8988T (cell line): Measurements from ENCODE around the gene NME4.
"Not testable (repeated sequence)": the region's sequence is repeated elsewhere in the genome, so short reads cannot be mapped to it uniquely, and the experiment has no call there.

Source experiments
- DNase-seq: peaks from one replicate; pipeline ENCODE4 v3.0.0; 2011

Gene NME4

GRCh38 chr16:397135-397661, at the start of gene NME4:
NME4 (plus strand) TSS chr16:397199; CDS start chr16:397223, 24 bp downstream.
- peak; percentile 57 for DNase-seq

- DNase-seq, result no peak
Measured at GRCh38 chr16:347203-347602, 49.8 kb upstream of the NME4 start.

- not testable (repeated sequence) for DNase-seq
Measured at GRCh38 chr16:348495-348894, 48.5 kb upstream of the NME4 start.

- no peak for DNase-seq
Measured at GRCh38 chr16:349211-349610, 47.8 kb upstream of the NME4 start.

GRCh38 chr16:350203-350602, 46.8 kb upstream of the NME4 start:
- no peak for DNase-seq

- no peak for DNase-seq
Measured at GRCh38 chr16:351804-352520, 45.0 kb upstream of the NME4 start.

GRCh38 chr16:352547-353403, 44.2 kb upstream of the NME4 start, which contains the start of gene AXIN1:
AXIN1 (minus strand) TSS chr16:352723; CDS start chr16:347025, 5,698 bp downstream.
- DNase-seq, result peak; percentile 76

- no peak for DNase-seq
Measured at GRCh38 chr16:353404-354290, 43.4 kb upstream of the NME4 start.

GRCh38 chr16:354291-354881, 42.6 kb upstream of the NME4 start:
- DNase-seq, result no peak

GRCh38 chr16:354971-355461, 42.0 kb upstream of the NME4 start:
- no peak for DNase-seq

- DNase-seq, result no peak
Measured at GRCh38 chr16:356741-357140, 40.3 kb upstream of the NME4 start.

- no peak for DNase-seq
Measured at GRCh38 chr16:359067-359763, 37.8 kb upstream of the NME4 start.

- no peak for DNase-seq
Measured at GRCh38 chr16:359871-360697, 36.9 kb upstream of the NME4 start.

- DNase-seq, result no peak
Measured at GRCh38 chr16:360698-361336, 36.2 kb upstream of the NME4 start.

- DNase-seq, result no peak
Measured at GRCh38 chr16:361341-361871, 35.6 kb upstream of the NME4 start.

- DNase-seq, result peak; percentile 98
Measured at GRCh38 chr16:361872-362701, 34.9 kb upstream of the NME4 start.

GRCh38 chr16:362702-362999, 34.3 kb upstream of the NME4 start:
- DNase-seq, result not testable (repeated sequence)

- DNase-seq, result no peak
Measured at GRCh38 chr16:363110-363765, 33.8 kb upstream of the NME4 start.
